ENCODE data around the gene CYFIP2.

Gene CYFIP2

GRCh38 chr5:157294407-157295091 is 28.6 kb downstream of the CYFIP2 start:
- TF ChIP-seq CTCF (IDR thresholded peaks at IDR 0.05; ENCODE audit: insufficient read depth, missing control alignments): no peak
- no peak for FAIRE-seq
- no peak for DNase-seq (ENCODE audit: insufficient read length, low spot score)

- DNase-seq (ENCODE audit: insufficient read length, low spot score) (no peak), FAIRE-seq (no peak)
- TF ChIP-seq CTCF (IDR thresholded peaks at IDR 0.05; ENCODE audit: insufficient read depth, missing control alignments): no peak
Observed at GRCh38 chr5:157295247-157295646, 29.3 kb downstream of the CYFIP2 start.

- DNase-seq (ENCODE audit: insufficient read length, low spot score) (no peak), FAIRE-seq (no peak)
- TF ChIP-seq CTCF (IDR thresholded peaks at IDR 0.05; ENCODE audit: insufficient read depth, missing control alignments): no peak
Observed at GRCh38 chr5:157300564-157300963, 34.6 kb downstream of the CYFIP2 start.

- TF ChIP-seq CTCF (IDR thresholded peaks at IDR 0.05; ENCODE audit: insufficient read depth, missing control alignments): no peak
- DNase-seq (ENCODE audit: insufficient read length, low spot score) (no peak), FAIRE-seq (no peak)
Observed at GRCh38 chr5:157301066-157301465, 35.1 kb downstream of the CYFIP2 start.

GRCh38 chr5:157303023-157303422 is 37.1 kb downstream of the CYFIP2 start:
- no peak for FAIRE-seq
- TF ChIP-seq CTCF (IDR thresholded peaks at IDR 0.05; ENCODE audit: insufficient read depth, missing control alignments): no peak
- no peak for DNase-seq (ENCODE audit: insufficient read length, low spot score)

- no peak for DNase-seq (ENCODE audit: insufficient read length, low spot score)
- FAIRE-seq: no peak
- TF ChIP-seq CTCF (IDR thresholded peaks at IDR 0.05; ENCODE audit: insufficient read depth, missing control alignments): no peak
Observed at GRCh38 chr5:157303667-157304327, 37.9 kb downstream of the CYFIP2 start.

GRCh38 chr5:157306081-157306480 is 40.2 kb downstream of the CYFIP2 start:
- no peak for FAIRE-seq
- DNase-seq (ENCODE audit: insufficient read length, low spot score): no peak
- no peak for TF ChIP-seq CTCF (IDR thresholded peaks at IDR 0.05; ENCODE audit: insufficient read depth, missing control alignments)

Data from D721Med (cell line).